Prostate gland (tissue), 2 donors: ENCODE data around the gene PFN4.

Experiments
- POLR2A ChIP-seq: fragments of 450-650 bp; IDR thresholded peaks from one replicate; pipeline ENCODE4 v1.6.1; 2016; ENCODE audit warnings: antibody characterized with exemption, mild to moderate bottlenecking
- POLR2AphosphoS5 ChIP-seq: sonication (generic); formaldehyde crosslinking; IDR thresholded peaks from one replicate; pipeline ENCODE4 v1.6.1; 2017; ENCODE audit warnings: antibody characterized with exemption
- TF ChIP-seq, protein P1 (sequence below), 4 experiments: fragments of 200-600 bp in 2 of 4; fragments of 450-650 bp in 2 of 4; sonication (generic) in 2 of 4; IDR thresholded peaks; 1 replicate in 3 of 4; 2 replicates in 1 of 4; pipeline ENCODE4 v1.5.1; 2016 to 2019; ENCODE audit warnings: antibody characterized with exemption in 4 of 4, mild to moderate bottlenecking in 2 of 4, moderate library complexity in 2 of 4

- TF ChIP-seq POLR2AphosphoS5 (no peak), POLR2A (no peak)
- TF ChIP-seq, protein P1, sequence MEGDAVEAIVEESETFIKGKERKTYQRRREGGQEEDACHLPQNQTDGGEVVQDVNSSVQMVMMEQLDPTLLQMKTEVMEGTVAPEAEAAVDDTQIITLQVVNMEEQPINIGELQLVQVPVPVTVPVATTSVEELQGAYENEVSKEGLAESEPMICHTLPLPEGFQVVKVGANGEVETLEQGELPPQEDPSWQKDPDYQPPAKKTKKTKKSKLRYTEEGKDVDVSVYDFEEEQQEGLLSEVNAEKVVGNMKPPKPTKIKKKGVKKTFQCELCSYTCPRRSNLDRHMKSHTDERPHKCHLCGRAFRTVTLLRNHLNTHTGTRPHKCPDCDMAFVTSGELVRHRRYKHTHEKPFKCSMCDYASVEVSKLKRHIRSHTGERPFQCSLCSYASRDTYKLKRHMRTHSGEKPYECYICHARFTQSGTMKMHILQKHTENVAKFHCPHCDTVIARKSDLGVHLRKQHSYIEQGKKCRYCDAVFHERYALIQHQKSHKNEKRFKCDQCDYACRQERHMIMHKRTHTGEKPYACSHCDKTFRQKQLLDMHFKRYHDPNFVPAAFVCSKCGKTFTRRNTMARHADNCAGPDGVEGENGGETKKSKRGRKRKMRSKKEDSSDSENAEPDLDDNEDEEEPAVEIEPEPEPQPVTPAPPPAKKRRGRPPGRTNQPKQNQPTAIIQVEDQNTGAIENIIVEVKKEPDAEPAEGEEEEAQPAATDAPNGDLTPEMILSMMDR (IDR thresholded peaks at IDR 0.05): no peak
Observed at GRCh38 chr2:24102677-24103076, 20.5 kb downstream of the PFN4 start.
